Measurements from ENCODE around the gene PSMA2.

- TF ChIP-seq CTCF (conservative IDR thresholded peaks at IDR 0.05) (no peak), EZH2 (IDR thresholded peaks at IDR 0.05; ENCODE audit: low read depth) (no peak)
Observed at GRCh38 chr7:42925630-42926029, 6.3 kb downstream of the PSMA2 start.

Data from PC-9 (cell line).